Calu3 (cell line): ENCODE measurements around the gene NHLRC4. TPM values are rescaled to one million over a fixed set of nuclear protein-coding genes. Genes with fewer than 3 reads are reported as not detected.
A peak's percentile ranks its signal among the peaks of the same experiment; 100 is the strongest.

Experiments used
- BruUV-seq: library from RNA; stranded (reverse); fragments of 400-500 nt; replicated peaks from 2 replicates; lab custom pipeline; 2021; lab: Mats Ljungman, UMichigan
- CTCF ChIA-PET: fragments of 300-600 bp; sonication (Branson Sonifier 250); formaldehyde crosslinking; loops from one replicate; lab custom pipeline; 2022; ENCODE audit warnings: antibody characterized with exemption; lab: Charles Lee
- DNase-seq: peaks from one replicate; pipeline ENCODE4 v3.0.0; 2022
- H3K27ac Mint-ChIP-seq: one replicate; pipeline ENCODE4 v1.8.0; 2022; ENCODE audit warnings: mixed read lengths; ENCODE audit not compliant: unreplicated experiment
- H3K27me3 Mint-ChIP-seq: one replicate; pipeline ENCODE4 v1.8.0; 2022; ENCODE audit warnings: mixed read lengths; ENCODE audit not compliant: unreplicated experiment
- H3K36me3 Mint-ChIP-seq: one replicate; pipeline ENCODE4 v1.8.0; 2022; ENCODE audit warnings: mild to moderate bottlenecking, moderate library complexity, mixed read lengths; ENCODE audit not compliant: insufficient read depth, unreplicated experiment
- H3K4me1 Mint-ChIP-seq: one replicate; pipeline ENCODE4 v1.8.0; 2022; ENCODE audit warnings: mild to moderate bottlenecking, low read depth, mixed read lengths; ENCODE audit not compliant: unreplicated experiment
- H3K4me3 Mint-ChIP-seq: one replicate; pipeline ENCODE4 v1.8.0; 2022; ENCODE audit warnings: mild to moderate bottlenecking, low read depth, moderate library complexity, mixed read lengths; ENCODE audit not compliant: unreplicated experiment
- H3K9me3 Mint-ChIP-seq: one replicate; pipeline ENCODE4 v1.8.0; 2022; ENCODE audit warnings: low read depth, mixed read lengths; ENCODE audit not compliant: unreplicated experiment
- intact Hi-C: fragments of 100-400 bp; cut with micrococcal nuclease; formaldehyde crosslinking; loops from one replicate; pipeline ENCODE4 v1.10.0; 2022; ENCODE audit not compliant: unreplicated experiment
- total RNA-seq: library from RNA; stranded (reverse); gene quantifications from 2 replicates; pipeline ENCODE4 v1.2.3, GENCODE V29; 2022
- TF ChIP-seq, protein P1 (sequence below): fragments of 200-600 bp; IDR thresholded peaks from one replicate; pipeline ENCODE4 v1.8.0; 2022; ENCODE audit warnings: antibody characterized with exemption; ENCODE audit not compliant: unreplicated experiment

The NHLRC4 gene
- total RNA-seq, 1 experiment from 2014 or later: not detected

DNA sequence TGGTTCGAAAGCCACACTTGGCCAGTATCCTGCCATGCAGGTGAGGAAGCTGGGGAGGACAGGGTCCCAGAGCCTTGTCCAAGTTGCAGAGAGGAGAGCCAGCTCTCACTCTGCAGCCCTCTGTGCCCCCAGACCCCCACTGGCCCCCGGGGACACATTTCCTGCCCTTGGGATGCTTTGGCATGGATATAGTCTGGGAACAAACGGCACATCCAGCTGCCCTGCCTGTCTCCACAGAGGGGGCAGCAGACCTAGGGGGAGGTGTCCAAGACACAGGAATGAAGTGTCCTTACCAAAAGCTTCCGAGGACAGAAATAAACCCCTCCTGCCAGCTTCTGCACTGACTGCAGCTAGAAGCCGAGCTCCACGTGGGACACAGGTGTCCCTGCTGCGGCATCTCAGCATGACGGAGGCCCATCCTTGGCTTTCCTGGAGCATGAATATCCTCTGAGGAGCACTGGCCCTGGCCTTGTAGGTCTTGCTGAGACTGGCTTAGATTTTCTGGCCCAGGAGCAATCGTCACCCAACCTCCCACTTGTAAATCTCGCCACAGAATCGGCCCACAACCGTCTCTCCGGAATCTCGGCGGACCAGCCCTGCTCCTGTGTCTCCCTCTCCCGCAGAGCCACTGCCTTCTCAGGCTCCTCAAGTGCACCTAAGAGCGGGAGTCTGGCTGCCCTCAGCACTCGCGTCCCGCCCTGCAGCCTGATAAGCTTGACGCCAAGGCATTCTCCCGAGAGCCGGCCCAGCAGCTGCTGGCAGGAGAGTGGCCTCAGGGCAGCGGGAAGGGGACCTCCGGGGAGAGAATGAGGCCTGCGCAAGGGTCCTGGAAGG lies 40.4 kb upstream of the NHLRC4 start:
- BruUV-seq: TSS peak; percentile 34
- H3K36me3 Mint-ChIP-seq: peaks cover 83% of the 10 kb centered on the region
- no peaks in the 10 kb centered on the region for H3K27me3 Mint-ChIP-seq
- H3K27ac Mint-ChIP-seq: peak overlapping the region; percentile 56
- TF ChIP-seq, protein P1, sequence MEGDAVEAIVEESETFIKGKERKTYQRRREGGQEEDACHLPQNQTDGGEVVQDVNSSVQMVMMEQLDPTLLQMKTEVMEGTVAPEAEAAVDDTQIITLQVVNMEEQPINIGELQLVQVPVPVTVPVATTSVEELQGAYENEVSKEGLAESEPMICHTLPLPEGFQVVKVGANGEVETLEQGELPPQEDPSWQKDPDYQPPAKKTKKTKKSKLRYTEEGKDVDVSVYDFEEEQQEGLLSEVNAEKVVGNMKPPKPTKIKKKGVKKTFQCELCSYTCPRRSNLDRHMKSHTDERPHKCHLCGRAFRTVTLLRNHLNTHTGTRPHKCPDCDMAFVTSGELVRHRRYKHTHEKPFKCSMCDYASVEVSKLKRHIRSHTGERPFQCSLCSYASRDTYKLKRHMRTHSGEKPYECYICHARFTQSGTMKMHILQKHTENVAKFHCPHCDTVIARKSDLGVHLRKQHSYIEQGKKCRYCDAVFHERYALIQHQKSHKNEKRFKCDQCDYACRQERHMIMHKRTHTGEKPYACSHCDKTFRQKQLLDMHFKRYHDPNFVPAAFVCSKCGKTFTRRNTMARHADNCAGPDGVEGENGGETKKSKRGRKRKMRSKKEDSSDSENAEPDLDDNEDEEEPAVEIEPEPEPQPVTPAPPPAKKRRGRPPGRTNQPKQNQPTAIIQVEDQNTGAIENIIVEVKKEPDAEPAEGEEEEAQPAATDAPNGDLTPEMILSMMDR: no peak
- intact Hi-C loops: loop anchor here (10.0 kb wide), 1 partner anchor 108 kb away; the partner anchor contains the start of genes METTL26 and WFIKKN1
- DNase-seq: no peak
- peaks cover 38% of the 10 kb centered on the region for H3K4me1 Mint-ChIP-seq
- no peaks in the 10 kb centered on the region for H3K9me3 Mint-ChIP-seq
- CTCF ChIA-PET: interaction anchor here (0.5 to 0.7 kb wide), 3 partner anchors 59 to 612 kb away, joined by 3 to 4 read pairs (median 3); no protein-coding TSS in a partner anchor
- peak overlapping the region; percentile 92 for H3K4me3 Mint-ChIP-seq

DNA sequence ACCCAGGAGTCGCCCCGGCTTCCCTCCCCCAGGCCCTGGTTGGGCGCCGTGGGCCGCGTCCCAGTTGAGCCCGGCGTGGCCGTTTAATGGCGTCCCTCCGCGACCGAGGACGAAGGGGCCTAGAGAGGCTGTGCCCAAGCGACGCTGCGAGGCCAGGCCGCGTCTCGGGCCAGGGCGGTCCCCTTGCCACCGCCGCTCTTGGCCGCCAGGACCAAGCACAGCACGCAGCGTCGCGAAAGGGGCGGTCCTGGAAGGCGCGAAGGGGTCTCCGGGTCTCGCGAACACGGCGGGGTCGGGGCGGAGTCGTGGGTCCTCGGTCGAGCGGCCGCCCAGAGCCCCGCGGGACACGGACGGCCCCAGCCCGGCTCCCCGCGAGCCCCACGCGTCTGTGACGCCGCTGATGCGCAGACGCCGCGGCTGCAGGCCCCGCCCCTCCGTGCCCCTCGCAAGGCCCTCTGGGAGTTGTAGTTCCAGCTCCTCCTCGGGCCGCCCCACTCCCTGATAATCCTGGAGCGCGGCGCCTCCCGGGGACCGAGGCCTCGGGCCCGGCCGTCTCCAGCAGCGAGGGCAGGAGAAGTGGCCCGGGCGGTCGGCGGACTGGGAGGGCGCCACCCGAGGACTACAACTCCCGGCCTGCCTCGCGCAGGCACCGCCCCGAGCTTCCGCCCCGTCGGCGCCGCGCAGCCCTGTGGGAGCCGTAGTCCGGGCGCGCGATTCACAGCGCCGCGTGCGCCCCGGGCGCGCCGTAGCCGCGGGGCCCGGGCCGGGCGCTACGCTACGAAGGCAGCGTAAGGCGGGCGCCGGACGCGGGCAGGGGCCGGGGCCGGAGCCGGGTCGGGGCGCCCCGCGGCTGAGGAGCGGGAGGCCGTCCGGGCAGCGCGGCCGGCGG lies 39.5 kb upstream of the NHLRC4 start, which contains the start of gene CAPN15:
Gene CAPN15 (plus strand): TSS at position 698 of the 889 bp plus-strand sequence. CDS start 19,127 bp downstream, outside the sequence.
- no TSS peak for BruUV-seq

DNA sequence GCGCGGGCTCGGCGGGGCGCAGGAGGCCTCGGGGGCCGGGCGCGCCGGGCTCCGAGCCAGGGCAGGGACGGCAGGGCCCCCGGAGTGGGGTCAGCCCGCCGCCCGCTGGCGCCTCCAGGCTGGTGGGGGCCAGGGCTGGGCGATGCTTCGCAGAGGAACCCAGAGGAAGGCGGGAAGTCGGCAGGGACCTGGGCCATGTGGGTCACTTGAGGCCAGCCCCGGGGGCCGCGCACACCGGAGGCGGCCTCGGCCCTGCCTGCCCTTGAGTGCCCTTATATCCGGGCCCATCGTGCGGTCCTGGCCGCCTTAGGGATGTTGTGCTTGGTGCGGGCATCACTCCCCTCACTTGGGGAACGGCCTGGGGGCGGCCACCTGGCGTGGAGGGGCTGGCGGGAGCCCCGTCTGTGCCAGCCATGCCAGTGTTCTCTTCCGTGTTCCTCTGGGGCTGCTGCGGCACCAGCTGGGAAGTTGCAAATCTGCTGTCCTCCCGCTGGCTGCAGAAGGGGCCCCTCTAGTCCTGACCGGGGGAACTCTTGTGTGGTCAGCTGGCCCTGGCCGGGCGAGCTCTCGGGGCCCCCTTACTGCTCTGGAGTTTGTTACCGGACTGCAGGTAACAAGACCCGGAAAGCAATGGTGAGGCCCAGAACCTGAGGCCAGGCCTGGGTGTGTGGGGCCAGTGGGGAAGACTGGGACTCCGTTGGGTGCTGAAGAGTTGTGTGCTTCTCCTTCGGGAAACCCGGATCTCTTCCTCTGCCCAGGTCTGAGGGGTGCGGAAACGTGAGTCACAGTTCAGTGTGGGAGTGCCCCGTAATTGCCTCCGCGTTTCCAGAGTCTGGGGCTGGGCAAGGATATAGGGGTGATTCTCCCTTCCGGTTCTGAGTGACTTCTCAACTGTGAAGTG lies 38.4 kb upstream of the NHLRC4 start:
- intact Hi-C loops: loop anchor here (10.0 kb wide), 1 partner anchor 106 kb away; the partner anchor contains the start of genes METTL26 and WFIKKN1

More for the DNA sequence above, 39.5 kb upstream of the NHLRC4 start, which contains the start of gene CAPN15:
- peaks cover 77% of the 10 kb centered on the region for H3K36me3 Mint-ChIP-seq
- intact Hi-C loops: loop anchor here (10.0 kb wide), 1 partner anchor 108 kb away; the partner anchor contains the start of genes METTL26 and WFIKKN1
- peaks cover 38% of the 10 kb centered on the region for H3K4me1 Mint-ChIP-seq
- CTCF ChIA-PET: interaction anchor here (0.5 to 0.8 kb wide), 4 partner anchors 55 to 611 kb away, joined by 3 read pairs; no protein-coding TSS in a partner anchor
- H3K4me3 Mint-ChIP-seq: peak within 1 kb of the TSS; percentile 92
- peak within 1 kb of the TSS; percentile 85 for H3K27ac Mint-ChIP-seq
- TF ChIP-seq, protein P1: peak; percentile 45
- peak; percentile 93 for DNase-seq
- H3K27me3 Mint-ChIP-seq: no peaks in the 10 kb centered on the region
- no peaks in the 10 kb centered on the region for H3K9me3 Mint-ChIP-seq

More for the DNA sequence above, 38.4 kb upstream of the NHLRC4 start:
- peak; percentile 60 for DNase-seq
- no TSS peak for BruUV-seq
- TF ChIP-seq, protein P1: no peak
- CTCF ChIA-PET: no interaction called here
- Mint-ChIP-seq H3K36me3 (peaks cover 69% of the 10 kb centered on the region), H3K9me3 (no peaks in the 10 kb centered on the region), H3K4me3 (peak overlapping the region; percentile 92), H3K27ac (peak overlapping the region; percentile 85), H3K4me1 (peaks cover 39% of the 10 kb centered on the region), H3K27me3 (no peaks in the 10 kb centered on the region)
